ENCODE data around the gene EPHA5.

EPHA5 gene

GRCh38 chr4:65495439-65495838 lies 174.8 kb downstream of the EPHA5 start:
- DNase-seq (ENCODE audit: low read depth), result no peak

- DNase-seq (ENCODE audit: low read depth), result peak; percentile 35
These were observed 187.9 kb downstream of the EPHA5 start for GRCh38 chr4:65482410-65482809.

DNA sequence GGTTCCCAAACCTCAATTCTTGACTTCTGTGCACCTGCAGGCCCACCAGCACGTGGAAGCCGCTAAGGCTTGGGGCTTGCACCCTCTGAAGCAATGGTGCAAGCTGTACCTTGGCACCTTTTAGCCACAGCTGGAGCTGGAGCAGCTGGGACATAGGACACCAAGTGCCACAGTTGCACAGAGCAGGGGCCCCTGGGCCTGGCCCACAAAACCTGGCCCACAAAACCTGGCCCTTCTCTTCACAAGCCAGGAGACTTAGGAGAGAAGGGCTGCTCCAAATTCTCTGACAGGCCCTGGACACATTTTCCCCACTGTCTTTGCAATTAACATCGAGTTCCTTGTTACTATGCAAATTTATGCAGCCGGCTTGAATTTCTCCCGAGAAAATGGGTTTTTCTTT lies 197.8 kb downstream of the EPHA5 start:
- DNase-seq (ENCODE audit: low read depth), result no peak

DNA sequence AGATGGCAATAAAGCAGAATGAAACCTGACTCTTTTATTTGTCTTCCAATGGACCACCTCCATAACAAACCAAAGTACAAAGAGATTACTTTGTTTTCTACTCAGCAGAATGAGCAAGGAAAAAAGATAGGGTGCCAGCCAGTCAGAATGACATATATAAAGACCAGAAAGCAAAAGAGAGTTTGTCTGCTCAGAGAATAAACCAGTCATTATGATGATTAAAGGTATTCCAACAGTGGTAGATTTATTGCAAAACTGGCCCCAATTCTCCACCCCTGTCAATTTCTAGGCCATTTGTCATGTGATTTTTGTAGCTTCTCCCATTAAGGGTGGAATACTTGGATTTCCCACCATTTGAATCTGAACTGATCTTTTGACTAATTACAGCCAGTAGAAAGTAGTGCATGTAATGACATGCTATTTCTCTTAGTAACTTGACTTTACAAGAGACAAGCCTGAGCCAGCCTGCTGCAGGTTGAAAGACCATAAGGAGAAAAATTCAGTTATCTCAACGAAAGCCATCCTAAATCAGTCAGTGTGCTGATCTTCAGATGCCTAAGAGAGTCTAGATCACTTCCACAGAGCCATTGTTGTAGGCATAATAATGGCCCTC lies 203.1 kb downstream of the EPHA5 start:
- DNase-seq (ENCODE audit: low read depth), result no peak

DNA sequence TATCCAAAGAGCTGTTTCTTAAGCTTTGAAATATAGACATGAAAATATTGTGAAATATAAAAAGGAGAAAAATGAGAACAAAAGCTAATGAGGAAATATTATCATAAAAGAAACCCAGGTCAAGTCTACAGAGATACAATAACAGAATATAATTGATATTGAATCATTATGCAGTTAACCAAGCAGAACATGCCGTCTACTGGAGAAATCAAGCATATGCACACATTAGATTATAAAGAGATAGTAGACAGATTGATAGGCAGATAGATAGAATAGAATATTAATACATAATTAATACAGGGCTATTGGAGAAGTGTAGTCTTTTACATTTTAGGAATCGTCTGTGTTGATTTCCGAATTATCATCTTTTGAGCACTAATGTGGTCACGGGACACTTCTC lies 208.5 kb downstream of the EPHA5 start:
- DNase-seq (ENCODE audit: low read depth), result no peak

- DNase-seq (ENCODE audit: low read depth), result no peak
These were observed 213.3 kb downstream of the EPHA5 start for GRCh38 chr4:65457011-65457410.

GRCh38 chr4:65456579-65456978 lies 213.7 kb downstream of the EPHA5 start:
- no peak for DNase-seq (ENCODE audit: low read depth)

DNA sequence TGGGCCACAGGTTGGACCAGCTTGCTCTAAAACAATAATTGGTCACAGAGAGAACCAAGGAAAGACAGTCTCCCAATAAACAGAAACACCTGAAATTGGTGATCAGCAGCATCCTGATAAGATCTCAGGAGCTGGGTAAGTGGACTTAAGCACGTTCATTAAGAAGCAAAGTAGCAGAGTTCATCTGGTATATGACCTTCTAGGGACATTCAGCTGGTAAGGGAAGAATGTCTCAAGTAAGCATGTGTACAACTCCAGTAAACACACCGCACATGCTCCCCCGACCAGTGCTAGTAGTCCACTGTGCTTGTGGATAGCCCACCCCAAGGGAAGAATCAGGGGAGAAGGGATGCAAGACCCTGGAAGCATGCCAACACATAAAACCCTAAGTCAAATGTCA lies 216.9 kb downstream of the EPHA5 start:
- DNase-seq (ENCODE audit: low read depth), result no peak

GRCh38 chr4:65450899-65451298 lies 219.4 kb downstream of the EPHA5 start:
- DNase-seq (ENCODE audit: low read depth), result no peak

DNA sequence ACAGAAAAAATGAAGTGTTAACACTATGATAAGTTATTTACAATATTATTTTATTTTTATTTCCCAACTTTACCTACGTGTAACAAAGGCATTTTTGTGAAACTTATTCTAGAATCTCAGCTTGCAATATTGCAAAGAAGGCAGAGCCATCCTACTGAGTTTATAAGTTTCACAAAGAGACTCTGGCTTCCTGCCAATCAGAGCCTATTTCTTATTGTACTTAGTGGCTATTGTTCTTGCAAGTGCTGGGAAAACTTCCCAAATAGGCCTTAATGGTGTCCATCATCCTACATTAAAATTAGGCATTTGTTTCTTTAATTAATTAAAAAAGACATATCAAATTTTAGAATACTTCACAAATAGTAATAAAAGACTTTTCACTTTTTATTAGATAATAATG lies 233.2 kb downstream of the EPHA5 start:
- DNase-seq (ENCODE audit: low read depth), result no peak

DNA sequence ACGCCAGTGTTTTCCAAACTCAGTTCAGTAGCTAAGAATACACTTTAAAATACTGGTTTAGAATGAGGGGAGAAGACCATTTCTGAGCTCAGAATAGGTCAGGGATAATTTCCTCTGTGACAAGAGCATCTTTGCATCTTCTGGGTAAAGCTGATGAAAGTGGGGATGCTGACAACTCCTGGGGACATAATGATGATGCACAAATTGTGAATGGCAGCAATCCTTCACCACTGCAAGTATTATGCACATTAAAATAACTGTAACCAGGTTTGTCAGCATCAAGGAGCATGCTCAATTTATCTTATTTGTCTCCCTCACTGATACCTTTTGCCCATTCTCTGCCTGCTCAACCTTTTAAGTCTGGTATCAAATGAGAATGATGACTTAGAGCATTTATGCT lies 248.2 kb downstream of the EPHA5 start:
- no peak for DNase-seq (ENCODE audit: low read depth)

DNA sequence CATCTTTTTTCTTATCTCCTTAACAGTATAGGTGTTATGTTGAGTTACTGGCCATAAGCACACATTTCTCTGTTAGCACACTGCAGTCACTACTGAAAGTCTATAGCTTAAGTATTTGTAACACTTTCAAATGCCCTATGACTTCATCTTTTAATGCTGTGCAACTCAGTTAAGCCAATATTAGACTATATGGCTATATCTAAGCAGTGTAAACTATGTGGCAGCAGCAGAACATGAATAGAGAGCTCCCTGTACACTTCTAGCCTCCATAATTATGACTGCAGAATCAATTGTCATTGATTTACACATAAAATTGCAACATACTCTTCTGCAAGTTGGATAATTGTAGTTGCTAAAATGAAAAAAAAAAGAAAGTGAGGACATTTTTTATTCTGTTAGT lies 250.3 kb downstream of the EPHA5 start:
- DNase-seq (ENCODE audit: low read depth), result no peak

DNA sequence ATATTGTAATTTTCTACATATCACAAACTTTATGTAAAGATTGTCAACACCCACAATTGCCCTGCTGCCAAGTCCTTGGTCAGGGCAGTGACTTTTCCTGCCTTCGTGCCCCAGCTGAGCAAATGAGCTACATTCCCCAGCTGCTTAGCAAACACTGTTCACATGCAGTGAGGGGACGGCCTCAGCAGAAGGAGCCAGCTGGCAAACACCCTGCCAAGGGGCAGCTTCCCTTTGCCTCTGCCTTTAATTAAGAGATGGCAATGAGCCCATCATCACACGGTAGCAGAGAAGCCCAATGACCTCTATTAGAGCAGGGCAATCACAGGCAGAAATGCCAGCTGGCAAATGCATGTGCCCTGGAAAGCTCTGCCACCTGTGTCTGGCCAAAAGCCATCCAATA lies 253.4 kb downstream of the EPHA5 start:
- peak; percentile 5 for DNase-seq (ENCODE audit: low read depth)

GRCh38 chr4:65407483-65407882 lies 262.8 kb downstream of the EPHA5 start:
- no peak for DNase-seq (ENCODE audit: low read depth)

GRCh38 chr4:65401083-65401482 lies 269.2 kb downstream of the EPHA5 start:
- no peak for DNase-seq (ENCODE audit: low read depth)

GRCh38 chr4:65399084-65399483 lies 271.2 kb downstream of the EPHA5 start:
- DNase-seq (ENCODE audit: low read depth), result no peak

- no peak for DNase-seq (ENCODE audit: low read depth)
These were observed 277.2 kb downstream of the EPHA5 start for GRCh38 chr4:65393078-65393477.

DNA sequence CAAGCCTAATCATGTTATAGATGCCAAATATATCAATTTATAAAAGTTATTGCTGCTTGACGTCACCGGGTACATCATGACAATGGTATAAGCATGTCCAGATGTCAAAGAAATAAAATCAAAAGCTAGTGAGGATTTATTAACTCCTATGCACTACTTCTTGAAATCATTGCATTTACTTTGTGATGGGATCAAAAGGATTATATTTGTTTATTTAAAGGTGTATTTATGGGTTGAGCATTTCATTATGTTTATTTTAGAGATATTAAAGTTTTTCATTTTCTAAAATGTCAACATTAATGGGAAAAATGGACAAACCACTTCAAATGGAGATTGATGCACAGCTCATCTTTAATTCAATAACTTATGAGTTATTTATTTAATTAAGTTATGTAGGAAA lies 277.8 kb downstream of the EPHA5 start:
- no peak for DNase-seq (ENCODE audit: low read depth)

DNA sequence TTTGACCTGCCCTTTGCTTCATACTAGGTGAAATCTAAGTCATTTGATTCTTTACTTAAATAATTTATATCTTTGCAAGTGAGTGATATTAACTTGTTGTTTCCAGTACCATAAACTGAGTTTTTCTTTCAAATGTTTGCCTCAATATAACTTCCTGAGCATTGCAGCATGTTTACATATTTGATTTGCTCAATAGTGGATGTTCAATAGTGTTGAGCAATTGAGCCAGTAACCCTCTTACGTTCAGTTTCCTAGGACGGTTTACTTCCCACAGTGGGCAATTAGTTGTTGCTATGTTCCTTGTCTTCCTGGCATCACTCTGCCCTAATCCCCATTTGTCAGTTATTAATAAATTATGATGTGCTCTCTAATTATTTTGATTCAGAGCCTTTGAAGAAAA lies 278.5 kb downstream of the EPHA5 start:
- DNase-seq (ENCODE audit: low read depth), result no peak

- DNase-seq (ENCODE audit: low read depth), result no peak
These were observed 278.9 kb downstream of the EPHA5 start for GRCh38 chr4:65391382-65391781.

- DNase-seq (ENCODE audit: low read depth), result no peak
These were observed 283.4 kb downstream of the EPHA5 start for GRCh38 chr4:65386927-65387326.

DNA sequence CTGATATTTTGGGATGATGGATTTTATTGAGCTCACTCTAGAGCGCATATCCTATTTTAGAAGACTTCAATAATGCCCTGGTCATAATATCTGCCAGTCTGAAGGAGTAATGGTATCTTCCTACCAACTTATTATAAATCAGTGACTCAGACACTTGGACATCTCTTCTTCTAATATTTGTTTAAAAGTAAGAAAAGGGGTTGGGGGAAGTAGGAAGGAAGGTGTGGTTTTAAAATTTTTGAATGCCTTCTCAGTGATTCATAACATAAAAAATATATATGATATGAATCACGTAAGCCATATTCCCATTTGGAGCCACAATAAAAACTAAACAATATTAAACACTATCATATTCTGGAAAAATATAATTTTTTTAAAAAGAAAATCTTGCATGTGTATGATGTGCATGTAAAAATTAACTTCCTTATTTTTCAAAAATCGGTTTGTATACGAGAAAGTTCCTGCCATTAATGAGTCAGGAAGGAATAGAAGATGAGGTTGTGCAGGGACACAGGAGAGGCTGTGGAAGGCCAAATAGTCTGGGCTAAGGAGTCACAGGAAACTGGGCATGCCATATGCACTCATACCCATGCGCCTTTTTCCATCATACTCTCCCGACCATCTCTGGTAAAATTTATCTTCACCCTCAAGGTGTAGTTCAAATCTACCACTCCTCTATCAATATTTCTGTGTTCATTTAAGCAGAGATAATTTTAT lies 286.5 kb downstream of the EPHA5 start:
- DNase-seq (ENCODE audit: low read depth), result peak; percentile 77

GRCh38 chr4:65381648-65382047 lies 288.6 kb downstream of the EPHA5 start:
- no peak for DNase-seq (ENCODE audit: low read depth)

DNA sequence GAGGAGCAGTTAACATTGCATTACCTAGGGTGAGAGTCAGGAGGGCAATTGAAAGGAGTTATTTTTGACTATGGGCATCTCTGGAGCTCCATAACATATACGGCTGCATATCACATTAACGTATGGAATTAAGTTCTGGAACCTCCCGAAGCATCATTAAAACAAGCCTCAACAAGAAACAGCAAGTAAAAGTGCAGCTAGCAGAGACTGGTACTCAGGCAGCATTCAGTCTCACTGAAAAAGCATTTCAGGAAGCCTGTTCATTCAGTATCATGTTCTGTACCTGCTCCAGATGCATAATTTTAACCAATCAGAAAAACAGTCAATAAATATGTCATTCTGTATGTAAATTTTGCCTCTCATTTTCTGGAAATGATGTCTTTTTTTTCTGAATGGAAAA lies 299.6 kb downstream of the EPHA5 start:
- DNase-seq (ENCODE audit: low read depth), result no peak
